GM18861 (cell line): ENCODE results near the gene CD24.
A peak's percentile ranks its signal among the peaks of the same experiment; 100 is the strongest.
"Not testable (repeated sequence)": the region's sequence is repeated elsewhere in the genome, so short reads cannot be mapped to it uniquely, and the experiment has no call there.

ENCODE experiments used
- ATAC-seq: cut with Tn5 transposase; IDR thresholded peaks from one replicate; pipeline ENCODE4 v1.9.1; 2021; ENCODE audit not compliant: unreplicated experiment

CD24 gene

DNA sequence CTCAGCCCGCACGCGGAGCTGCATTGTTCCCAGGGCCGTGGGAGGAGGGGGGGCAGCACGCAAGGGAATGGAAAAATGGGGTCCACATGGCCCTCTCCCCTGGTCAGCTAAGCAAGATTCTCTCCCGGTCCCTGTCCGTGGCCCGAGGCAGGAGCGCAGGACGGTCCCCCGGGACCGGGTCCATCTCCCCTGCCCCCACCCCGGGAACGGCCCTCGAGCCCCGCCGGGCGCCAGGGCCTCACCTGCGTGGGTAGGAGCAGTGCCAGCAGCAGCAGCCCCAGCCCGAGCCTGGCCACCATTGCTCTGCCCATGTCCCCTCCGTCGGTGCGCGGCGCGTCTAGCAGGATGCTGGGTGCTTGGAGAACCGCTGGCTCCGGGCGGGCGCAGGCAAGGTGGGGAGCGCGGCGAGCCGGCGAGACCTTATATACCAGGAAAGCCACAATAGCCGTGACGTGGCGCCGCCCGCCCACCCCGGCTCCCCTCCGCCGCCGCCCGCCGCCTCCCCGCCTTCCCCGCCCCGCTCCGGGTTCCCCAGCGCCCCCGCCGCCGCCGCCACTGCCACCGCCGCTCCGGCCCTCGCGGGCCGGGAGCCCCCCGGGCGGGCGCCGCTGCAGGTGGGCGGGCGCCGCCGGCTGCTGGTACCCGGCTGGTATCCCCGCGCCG lies at the start of gene CD24:
CD24 (minus strand) TSS at position 394 of the 663 bp plus-strand sequence; CDS start at position 311, 83 bp downstream.
- no peak for ATAC-seq

GRCh38 chr6:107021446-107022185 lies 47.1 kb upstream of the CD24 start:
- no peak for ATAC-seq

DNA sequence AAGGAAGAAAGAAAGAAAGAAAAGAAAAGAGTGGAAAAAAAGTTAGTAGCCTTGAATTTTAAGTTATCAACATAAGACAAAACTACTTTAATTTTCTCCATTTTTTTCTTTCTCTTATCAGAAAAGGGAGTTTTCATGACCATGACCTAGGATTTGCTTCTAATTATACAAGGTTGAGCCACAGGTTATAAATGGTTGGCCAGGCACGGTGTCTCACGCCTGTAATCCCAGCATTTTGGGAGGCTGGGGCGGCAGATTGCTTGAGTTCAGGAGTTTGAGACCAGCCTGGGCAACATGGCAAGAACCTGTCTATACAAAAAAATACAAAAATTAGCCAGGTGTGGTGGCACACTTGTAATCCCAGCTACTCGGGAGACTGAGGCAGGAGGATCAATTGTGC lies 45.7 kb upstream of the CD24 start:
- ATAC-seq, result no peak

DNA sequence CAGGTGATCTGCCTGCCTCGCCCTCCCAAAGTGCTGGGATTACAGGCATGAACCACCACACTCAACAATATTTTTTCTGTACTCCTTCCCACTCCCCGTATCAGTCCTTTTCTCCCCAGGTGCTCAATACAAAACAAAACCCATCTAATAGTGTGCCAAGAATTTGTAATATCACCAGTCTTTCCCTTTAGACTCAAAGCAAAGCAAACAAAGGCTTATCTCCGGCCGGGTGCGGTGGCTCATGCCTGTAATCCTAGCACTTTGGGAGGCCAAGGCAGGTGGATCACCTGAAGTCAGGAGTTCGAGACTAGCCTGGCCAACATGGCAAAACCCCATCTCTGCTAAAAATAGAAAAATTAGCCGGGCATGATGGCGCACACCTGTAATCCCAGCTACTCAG lies 45.1 kb upstream of the CD24 start:
- not testable (repeated sequence) for ATAC-seq

DNA sequence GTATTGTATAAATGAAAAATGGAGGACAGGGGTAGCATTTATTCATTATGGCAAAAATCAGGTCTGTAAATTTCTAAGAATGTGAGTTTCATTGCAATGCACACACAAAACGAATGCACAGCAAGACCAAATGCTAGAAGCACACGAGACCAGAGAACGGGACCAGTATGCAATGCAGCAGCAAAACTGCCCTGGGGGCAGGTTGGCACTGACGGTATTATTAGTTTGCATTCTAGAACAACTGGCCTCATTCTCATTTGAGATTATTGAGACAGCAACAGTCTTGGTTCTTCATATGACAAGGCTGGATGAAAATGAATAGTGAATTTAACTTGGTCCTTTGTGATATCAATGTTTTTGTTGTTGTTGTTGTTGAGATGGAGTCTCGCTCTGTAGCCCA lies 44.5 kb upstream of the CD24 start:
- ATAC-seq, result no peak

DNA sequence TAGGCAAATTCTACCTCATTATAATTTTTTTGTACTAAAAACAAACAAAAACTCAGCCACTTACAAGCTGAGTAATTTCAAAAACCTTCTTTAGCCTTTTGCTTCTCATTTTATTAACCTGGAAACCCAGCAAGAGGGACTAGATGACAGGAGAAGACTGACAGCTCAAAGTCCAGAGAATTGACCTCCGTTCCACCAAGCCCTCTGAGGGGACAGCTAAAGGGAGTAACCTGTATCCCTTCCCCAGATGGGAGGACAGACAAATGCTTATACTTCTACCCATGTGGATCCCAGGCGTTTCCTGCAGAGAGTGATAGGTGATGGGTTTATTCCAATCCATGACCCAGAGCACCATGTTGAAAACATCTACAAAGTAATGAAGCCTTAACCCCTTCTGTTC lies 35.0 kb upstream of the CD24 start:
- no peak for ATAC-seq

GRCh38 chr6:106997392-106998158 lies 23.0 kb upstream of the CD24 start:
- ATAC-seq, result no peak

GRCh38 chr6:106995640-106996039 lies 21.1 kb upstream of the CD24 start:
- no peak for ATAC-seq

GRCh38 chr6:106989737-106990136 lies 15.2 kb upstream of the CD24 start:
- not testable (repeated sequence) for ATAC-seq

- no peak for ATAC-seq
Measured at GRCh38 chr6:106988664-106989063, 14.1 kb upstream of the CD24 start.

GRCh38 chr6:106981926-106982325 lies 7.4 kb upstream of the CD24 start:
- no peak for ATAC-seq

GRCh38 chr6:106980926-106981325 lies 6.4 kb upstream of the CD24 start:
- no peak for ATAC-seq

DNA sequence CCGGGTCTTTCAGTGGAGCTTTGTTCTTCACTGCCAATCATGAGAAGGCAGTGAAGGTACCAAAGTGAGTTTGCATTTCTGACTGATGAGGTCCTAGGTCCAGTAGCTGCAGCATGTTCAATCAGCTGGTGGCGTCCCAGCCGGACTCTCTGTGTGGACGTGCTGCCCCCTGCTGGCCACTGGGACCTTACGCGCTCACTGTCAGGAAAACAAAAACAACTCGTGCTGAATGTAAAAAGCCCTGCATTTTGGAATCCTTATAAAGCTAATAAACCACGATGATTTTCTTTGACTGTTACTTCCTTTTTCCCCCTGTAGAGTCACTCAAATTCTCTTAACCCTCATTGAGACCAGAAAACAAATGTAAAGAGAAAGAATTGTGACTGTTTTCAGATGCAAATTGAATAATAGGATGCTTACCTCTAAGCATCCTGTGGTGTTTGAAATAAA lies 4.9 kb upstream of the CD24 start:
- no peak for ATAC-seq

- no peak for ATAC-seq
Measured at GRCh38 chr6:106977246-106977645, 2.7 kb upstream of the CD24 start.

DNA sequence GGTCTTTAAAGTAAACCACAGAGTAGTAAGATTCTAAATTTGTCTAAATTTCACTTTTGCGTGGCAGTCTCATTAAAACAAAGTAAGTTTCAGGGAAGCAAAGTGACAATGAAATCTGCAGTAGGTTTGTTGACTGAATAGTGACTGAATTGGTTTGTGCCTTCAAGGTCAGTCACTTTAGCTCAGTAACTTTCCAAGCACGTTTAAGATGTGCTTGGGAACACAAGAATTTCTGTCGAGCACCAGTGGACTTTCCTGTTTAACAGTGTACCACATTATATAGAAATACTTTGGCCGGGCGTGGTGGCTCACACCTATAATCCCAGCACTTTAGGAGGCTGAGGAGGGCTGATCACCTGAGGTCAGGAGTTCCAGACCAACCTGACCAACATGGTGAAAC lies 1.7 kb upstream of the CD24 start:
- ATAC-seq, result no peak

DNA sequence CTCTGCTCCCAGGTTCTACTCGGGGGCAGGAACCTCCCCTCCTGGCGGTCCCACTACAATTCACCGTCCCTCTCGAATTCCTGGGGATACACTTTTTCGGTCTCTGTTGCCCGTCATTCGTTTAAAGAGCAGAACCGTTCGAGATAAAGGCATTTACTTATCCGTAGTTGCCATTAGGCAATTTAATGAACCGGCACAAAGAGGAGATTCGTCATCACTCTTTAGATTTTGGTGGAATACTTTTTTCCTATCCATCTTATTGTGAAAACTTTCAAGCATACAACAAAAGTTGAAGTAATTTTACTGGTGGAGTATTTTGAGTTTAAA lies 1.2 kb upstream of the CD24 start:
- ATAC-seq, result no peak

- ATAC-seq, result peak; percentile 60
Measured at GRCh38 chr6:106974999-106975737, 639 bp upstream of the CD24 start.

DNA sequence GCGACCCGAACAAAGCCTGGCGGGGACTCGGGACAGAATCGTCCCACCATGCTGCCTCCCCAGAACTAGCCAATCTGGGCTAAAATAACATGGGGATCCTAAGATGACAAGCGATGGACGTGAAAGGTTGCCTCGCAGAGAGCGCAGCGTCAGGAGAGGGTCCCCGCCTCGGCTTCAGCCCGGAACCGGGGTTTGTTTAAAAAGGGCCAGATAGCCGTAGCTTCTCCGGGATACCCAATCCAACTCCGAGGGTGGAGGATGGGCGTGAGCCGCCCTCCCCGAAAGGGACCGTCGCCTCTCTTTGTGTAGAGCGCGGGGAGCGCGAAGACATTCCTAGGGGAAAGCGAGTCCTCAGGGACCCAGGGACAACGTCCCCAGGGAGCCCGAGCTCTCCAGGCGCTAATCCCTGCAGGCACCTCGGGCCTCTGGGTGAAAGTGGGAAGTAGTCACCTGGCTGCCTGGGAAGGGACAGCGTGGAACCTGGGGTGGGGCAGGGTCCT lies 643 bp downstream of the CD24 start:
- no peak for ATAC-seq

DNA sequence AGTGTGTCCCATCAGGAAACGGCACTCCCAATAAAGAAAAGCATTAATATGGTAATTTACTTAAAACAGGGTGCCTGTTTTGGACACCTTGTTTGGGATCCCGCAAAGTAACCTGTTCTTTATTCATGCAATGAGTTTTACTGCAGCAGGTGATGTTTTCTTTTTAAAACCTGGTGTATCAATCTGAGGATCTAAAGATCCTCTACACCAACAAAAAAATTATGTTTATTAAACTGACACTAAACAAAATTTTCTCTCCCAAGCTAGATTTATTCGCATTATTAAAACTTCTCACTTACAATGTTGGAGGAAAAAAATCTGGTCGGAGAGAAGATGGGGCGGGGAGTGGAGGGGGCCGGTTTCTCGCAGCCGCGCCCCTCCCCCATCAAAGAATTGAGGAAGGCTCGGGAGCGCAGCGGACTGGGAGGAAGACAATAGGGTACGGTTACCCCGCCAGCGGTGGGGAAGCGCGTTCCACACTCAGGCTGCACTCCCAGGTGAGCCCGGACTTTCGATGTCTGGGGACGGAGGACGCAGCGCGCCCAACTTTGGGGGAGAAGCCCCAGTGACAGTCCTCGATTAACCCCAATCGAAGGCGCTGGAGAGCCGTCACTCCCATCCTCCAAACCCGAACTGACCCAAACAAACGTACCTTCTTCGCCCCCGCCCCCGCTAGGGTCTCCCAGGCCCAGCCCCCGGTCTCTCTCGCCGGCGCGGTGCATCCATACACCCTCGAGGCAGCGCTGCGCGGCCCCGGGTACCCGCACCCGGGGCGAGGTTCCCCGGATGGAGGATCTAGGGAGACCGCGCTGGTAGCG lies 1.3 kb downstream of the CD24 start:
- no peak for ATAC-seq

GRCh38 chr6:106972500-106972899 lies 2.0 kb downstream of the CD24 start:
- ATAC-seq, result no peak
